Duodenal mucosa (tissue), 2 donors: ENCODE results near the gene ALDH16A1.

Source experiments
- H3K27ac ChIP-seq: one replicate; pipeline ENCODE4 v1.7.0; 2013; ENCODE audit warnings: low read depth, low read length
- H3K27me3 ChIP-seq, 2 donors: one replicate each; pipeline ENCODE4 v1.7.0; 2013; ENCODE audit warnings: low read length in 2 of 2, control low read depth in 1 of 2; ENCODE audit not compliant: insufficient read depth in 2 of 2, control insufficient read depth in 1 of 2
- H3K36me3 ChIP-seq, 2 donors: one replicate each; pipeline ENCODE4 v1.7.0; 2013; ENCODE audit warnings: low read length in 2 of 2, control low read depth in 1 of 2; ENCODE audit not compliant: insufficient read depth in 2 of 2, control insufficient read depth in 1 of 2
- H3K4me1 ChIP-seq, 2 donors: one replicate each; pipeline ENCODE4 v1.7.0; 2013; ENCODE audit warnings: low read length in 2 of 2, control low read depth in 1 of 2; ENCODE audit not compliant: insufficient read depth in 2 of 2, control insufficient read depth in 1 of 2
- H3K4me3 ChIP-seq, 2 donors: one replicate each; pipeline ENCODE4 v1.7.0; 2013; ENCODE audit warnings: low read length in 2 of 2, low read depth in 1 of 2
- H3K9ac ChIP-seq, 2 donors: one replicate each; pipeline ENCODE4 v1.7.0; 2013; ENCODE audit warnings: low read length in 2 of 2, low read depth in 1 of 2
- H3K9me3 ChIP-seq, 2 donors: one replicate each; pipeline ENCODE4 v1.7.0; 2013; ENCODE audit warnings: low read length in 2 of 2, control low read depth in 1 of 2; ENCODE audit not compliant: control insufficient read depth in 1 of 2

Gene ALDH16A1

GRCh38 chr19:49473868-49474541 is 21.0 kb downstream of the ALDH16A1 start, which contains the start of gene FLT3LG:
Gene FLT3LG, plus strand, starts transcription at chr19:49474215. Its CDS starts 425 bp downstream, at chr19:49474640.
- Histone ChIP-seq H3K9ac (peak within 1 kb of the TSS; percentile 60 to 82), H3K27me3 (no peaks in the 10 kb centered on the region), H3K4me1 (peaks cover 8 to 13% of the 10 kb centered on the region in 2 donors), H3K27ac (peak within 1 kb of the TSS; percentile 73), H3K4me3 (peak within 1 kb of the TSS; percentile 67 to 81), H3K36me3 (peaks cover 0 to 7% of the 10 kb centered on the region in 2 donors), H3K9me3 (no peaks in the 10 kb centered on the region)

- Histone ChIP-seq H3K4me3 (peak overlapping the region; percentile 67 to 81), H3K27me3 (no peaks in the 10 kb centered on the region), H3K4me1 (peaks cover 8 to 13% of the 10 kb centered on the region in 2 donors), H3K9ac (peak overlapping the region; percentile 60 to 82), H3K27ac (peak overlapping the region; percentile 73), H3K9me3 (no peaks in the 10 kb centered on the region), H3K36me3 (peaks cover 0 to 7% of the 10 kb centered on the region in 2 donors)
Observed at GRCh38 chr19:49474542-49474924, 21.5 kb downstream of the ALDH16A1 start.

GRCh38 chr19:49475191-49475917 is 22.3 kb downstream of the ALDH16A1 start:
- Histone ChIP-seq H3K9ac (peak overlapping the region; percentile 60 to 82), H3K36me3 (peaks cover 0 to under 1% of the 10 kb centered on the region in 2 donors), H3K27ac (no peak overlapping the region), H3K27me3 (no peaks in the 10 kb centered on the region), H3K4me3 (peak overlapping the region; percentile 67 to 81), H3K9me3 (no peaks in the 10 kb centered on the region), H3K4me1 (peaks cover 4 to 11% of the 10 kb centered on the region in 2 donors)

- peaks cover 4 to 8% of the 10 kb centered on the region in 2 donors for H3K4me1 ChIP-seq
- H3K27me3 ChIP-seq, result no peaks in the 10 kb centered on the region
- peak overlapping the region in 1 of 2 donors; percentile 6 for H3K9ac ChIP-seq
- H3K36me3 ChIP-seq, result no peaks in the 10 kb centered on the region
- H3K9me3 ChIP-seq, result no peaks in the 10 kb centered on the region
- H3K4me3 ChIP-seq, result peak overlapping the region in 1 of 2 donors; percentile 81
- no peak overlapping the region for H3K27ac ChIP-seq
Observed at GRCh38 chr19:49475995-49476880, 23.2 kb downstream of the ALDH16A1 start.

- H3K9me3 ChIP-seq, result no peaks in the 10 kb centered on the region
- H3K9ac ChIP-seq, result no peak overlapping the region
- H3K27me3 ChIP-seq, result no peaks in the 10 kb centered on the region
- no peak overlapping the region for H3K27ac ChIP-seq
- H3K36me3 ChIP-seq, result no peaks in the 10 kb centered on the region
- H3K4me1 ChIP-seq, result no peaks in the 10 kb centered on the region
- no peak overlapping the region for H3K4me3 ChIP-seq
Observed at GRCh38 chr19:49479975-49480628, 27.1 kb downstream of the ALDH16A1 start.

GRCh38 chr19:49481020-49481683 is 28.1 kb downstream of the ALDH16A1 start:
- H3K9ac ChIP-seq, result no peak overlapping the region
- no peak overlapping the region for H3K4me3 ChIP-seq
- H3K9me3 ChIP-seq, result no peaks in the 10 kb centered on the region

GRCh38 chr19:49486232-49486631 is 33.2 kb downstream of the ALDH16A1 start:
- Histone ChIP-seq H3K9me3 (no peaks in the 10 kb centered on the region), H3K27ac (no peak overlapping the region), H3K27me3 (no peaks in the 10 kb centered on the region), H3K36me3 (peaks cover 23 to 24% of the 10 kb centered on the region in 2 donors), H3K9ac (no peak overlapping the region), H3K4me1 (peaks cover 24 to 28% of the 10 kb centered on the region in 2 donors), H3K4me3 (no peak overlapping the region)

More at GRCh38 chr19:49481020-49481683, 28.1 kb downstream of the ALDH16A1 start:
- Histone ChIP-seq H3K4me1 (no peaks in the 10 kb centered on the region), H3K27me3 (no peaks in the 10 kb centered on the region), H3K27ac (no peak overlapping the region), H3K36me3 (no peaks in the 10 kb centered on the region)

GRCh38 chr19:49486710-49487276 is 33.8 kb downstream of the ALDH16A1 start:
- peaks cover 28% of the 10 kb centered on the region in 2 donors for H3K36me3 ChIP-seq

More at GRCh38 chr19:49486710-49487276, 33.8 kb downstream of the ALDH16A1 start:
- Histone ChIP-seq H3K27ac (peak overlapping the region; percentile 25), H3K4me3 (peak overlapping the region in 1 of 2 donors; percentile 54), H3K27me3 (no peaks in the 10 kb centered on the region), H3K9me3 (no peaks in the 10 kb centered on the region), H3K9ac (no peak overlapping the region), H3K4me1 (peaks cover 25 to 31% of the 10 kb centered on the region in 2 donors)
